ENCODE data around the gene ADAMTS2.

DNA sequence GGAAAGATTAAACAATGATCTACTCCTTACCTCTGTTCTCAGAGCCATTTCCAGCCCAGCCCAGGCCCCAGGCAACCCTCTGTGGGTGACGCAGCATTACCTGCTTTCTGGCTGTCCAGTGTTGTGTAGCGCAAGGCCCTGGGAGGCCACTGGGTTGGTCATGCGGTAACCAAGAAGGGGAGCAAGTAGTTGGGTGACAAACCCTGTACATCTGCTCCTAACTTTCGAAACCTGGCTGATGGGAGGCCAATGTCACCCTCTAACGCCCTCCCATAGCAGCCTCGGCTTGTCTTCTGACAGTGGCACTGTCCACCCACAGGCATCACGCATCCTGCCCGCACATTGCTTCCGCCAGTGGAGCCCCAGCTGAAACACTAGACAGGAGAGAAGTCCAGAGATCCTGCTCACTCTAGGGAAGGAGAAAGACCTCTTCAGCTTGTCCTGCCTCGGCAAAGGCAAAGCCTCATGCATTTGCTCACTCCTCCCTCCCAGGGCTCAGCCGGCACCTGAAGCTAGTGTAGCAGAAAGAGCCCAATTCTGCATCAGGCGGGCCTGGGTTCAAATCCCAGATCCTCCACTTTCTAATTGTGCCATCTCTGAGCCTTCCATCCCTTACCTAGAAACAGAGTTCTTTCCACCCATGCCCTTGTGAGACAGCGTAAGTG lies 94.6 kb downstream of the ADAMTS2 start:
- TF ChIP-seq, protein P1, sequence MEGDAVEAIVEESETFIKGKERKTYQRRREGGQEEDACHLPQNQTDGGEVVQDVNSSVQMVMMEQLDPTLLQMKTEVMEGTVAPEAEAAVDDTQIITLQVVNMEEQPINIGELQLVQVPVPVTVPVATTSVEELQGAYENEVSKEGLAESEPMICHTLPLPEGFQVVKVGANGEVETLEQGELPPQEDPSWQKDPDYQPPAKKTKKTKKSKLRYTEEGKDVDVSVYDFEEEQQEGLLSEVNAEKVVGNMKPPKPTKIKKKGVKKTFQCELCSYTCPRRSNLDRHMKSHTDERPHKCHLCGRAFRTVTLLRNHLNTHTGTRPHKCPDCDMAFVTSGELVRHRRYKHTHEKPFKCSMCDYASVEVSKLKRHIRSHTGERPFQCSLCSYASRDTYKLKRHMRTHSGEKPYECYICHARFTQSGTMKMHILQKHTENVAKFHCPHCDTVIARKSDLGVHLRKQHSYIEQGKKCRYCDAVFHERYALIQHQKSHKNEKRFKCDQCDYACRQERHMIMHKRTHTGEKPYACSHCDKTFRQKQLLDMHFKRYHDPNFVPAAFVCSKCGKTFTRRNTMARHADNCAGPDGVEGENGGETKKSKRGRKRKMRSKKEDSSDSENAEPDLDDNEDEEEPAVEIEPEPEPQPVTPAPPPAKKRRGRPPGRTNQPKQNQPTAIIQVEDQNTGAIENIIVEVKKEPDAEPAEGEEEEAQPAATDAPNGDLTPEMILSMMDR (conservative IDR thresholded peaks at IDR 0.05; ENCODE audit: low read depth in 2 of 2): no peak
- TF ChIP-seq CREB1 (CRISPR knock-in tag; IDR thresholded peaks at IDR 0.05; ENCODE audit: low read depth): no peak
- TF ChIP-seq, protein P2, sequence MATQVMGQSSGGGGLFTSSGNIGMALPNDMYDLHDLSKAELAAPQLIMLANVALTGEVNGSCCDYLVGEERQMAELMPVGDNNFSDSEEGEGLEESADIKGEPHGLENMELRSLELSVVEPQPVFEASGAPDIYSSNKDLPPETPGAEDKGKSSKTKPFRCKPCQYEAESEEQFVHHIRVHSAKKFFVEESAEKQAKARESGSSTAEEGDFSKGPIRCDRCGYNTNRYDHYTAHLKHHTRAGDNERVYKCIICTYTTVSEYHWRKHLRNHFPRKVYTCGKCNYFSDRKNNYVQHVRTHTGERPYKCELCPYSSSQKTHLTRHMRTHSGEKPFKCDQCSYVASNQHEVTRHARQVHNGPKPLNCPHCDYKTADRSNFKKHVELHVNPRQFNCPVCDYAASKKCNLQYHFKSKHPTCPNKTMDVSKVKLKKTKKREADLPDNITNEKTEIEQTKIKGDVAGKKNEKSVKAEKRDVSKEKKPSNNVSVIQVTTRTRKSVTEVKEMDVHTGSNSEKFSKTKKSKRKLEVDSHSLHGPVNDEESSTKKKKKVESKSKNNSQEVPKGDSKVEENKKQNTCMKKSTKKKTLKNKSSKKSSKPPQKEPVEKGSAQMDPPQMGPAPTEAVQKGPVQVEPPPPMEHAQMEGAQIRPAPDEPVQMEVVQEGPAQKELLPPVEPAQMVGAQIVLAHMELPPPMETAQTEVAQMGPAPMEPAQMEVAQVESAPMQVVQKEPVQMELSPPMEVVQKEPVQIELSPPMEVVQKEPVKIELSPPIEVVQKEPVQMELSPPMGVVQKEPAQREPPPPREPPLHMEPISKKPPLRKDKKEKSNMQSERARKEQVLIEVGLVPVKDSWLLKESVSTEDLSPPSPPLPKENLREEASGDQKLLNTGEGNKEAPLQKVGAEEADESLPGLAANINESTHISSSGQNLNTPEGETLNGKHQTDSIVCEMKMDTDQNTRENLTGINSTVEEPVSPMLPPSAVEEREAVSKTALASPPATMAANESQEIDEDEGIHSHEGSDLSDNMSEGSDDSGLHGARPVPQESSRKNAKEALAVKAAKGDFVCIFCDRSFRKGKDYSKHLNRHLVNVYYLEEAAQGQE (IDR thresholded peaks at IDR 0.05; ENCODE audit: unreplicated experiment): no peak
- no peak for TF ChIP-seq EZH2 (IDR thresholded peaks at IDR 0.05; ENCODE audit: low read depth, unreplicated experiment)
- TF ChIP-seq EZH2phosphoT487 (IDR thresholded peaks at IDR 0.05; ENCODE audit: unreplicated experiment): no peak
- TF ChIP-seq NANOG (IDR thresholded peaks at IDR 0.05; ENCODE audit: borderline replicate concordance): no peak
- no peak for TF ChIP-seq JUNB (IDR thresholded peaks at IDR 0.05; ENCODE audit: unreplicated experiment)
- TF ChIP-seq POLR2AphosphoS5 (IDR thresholded peaks at IDR 0.05; ENCODE audit: low read depth): no peak
- TF ChIP-seq ZNF331 (CRISPR knock-in tag; IDR thresholded peaks at IDR 0.05; ENCODE audit: low read depth): no peak
- TF ChIP-seq, protein P3, sequence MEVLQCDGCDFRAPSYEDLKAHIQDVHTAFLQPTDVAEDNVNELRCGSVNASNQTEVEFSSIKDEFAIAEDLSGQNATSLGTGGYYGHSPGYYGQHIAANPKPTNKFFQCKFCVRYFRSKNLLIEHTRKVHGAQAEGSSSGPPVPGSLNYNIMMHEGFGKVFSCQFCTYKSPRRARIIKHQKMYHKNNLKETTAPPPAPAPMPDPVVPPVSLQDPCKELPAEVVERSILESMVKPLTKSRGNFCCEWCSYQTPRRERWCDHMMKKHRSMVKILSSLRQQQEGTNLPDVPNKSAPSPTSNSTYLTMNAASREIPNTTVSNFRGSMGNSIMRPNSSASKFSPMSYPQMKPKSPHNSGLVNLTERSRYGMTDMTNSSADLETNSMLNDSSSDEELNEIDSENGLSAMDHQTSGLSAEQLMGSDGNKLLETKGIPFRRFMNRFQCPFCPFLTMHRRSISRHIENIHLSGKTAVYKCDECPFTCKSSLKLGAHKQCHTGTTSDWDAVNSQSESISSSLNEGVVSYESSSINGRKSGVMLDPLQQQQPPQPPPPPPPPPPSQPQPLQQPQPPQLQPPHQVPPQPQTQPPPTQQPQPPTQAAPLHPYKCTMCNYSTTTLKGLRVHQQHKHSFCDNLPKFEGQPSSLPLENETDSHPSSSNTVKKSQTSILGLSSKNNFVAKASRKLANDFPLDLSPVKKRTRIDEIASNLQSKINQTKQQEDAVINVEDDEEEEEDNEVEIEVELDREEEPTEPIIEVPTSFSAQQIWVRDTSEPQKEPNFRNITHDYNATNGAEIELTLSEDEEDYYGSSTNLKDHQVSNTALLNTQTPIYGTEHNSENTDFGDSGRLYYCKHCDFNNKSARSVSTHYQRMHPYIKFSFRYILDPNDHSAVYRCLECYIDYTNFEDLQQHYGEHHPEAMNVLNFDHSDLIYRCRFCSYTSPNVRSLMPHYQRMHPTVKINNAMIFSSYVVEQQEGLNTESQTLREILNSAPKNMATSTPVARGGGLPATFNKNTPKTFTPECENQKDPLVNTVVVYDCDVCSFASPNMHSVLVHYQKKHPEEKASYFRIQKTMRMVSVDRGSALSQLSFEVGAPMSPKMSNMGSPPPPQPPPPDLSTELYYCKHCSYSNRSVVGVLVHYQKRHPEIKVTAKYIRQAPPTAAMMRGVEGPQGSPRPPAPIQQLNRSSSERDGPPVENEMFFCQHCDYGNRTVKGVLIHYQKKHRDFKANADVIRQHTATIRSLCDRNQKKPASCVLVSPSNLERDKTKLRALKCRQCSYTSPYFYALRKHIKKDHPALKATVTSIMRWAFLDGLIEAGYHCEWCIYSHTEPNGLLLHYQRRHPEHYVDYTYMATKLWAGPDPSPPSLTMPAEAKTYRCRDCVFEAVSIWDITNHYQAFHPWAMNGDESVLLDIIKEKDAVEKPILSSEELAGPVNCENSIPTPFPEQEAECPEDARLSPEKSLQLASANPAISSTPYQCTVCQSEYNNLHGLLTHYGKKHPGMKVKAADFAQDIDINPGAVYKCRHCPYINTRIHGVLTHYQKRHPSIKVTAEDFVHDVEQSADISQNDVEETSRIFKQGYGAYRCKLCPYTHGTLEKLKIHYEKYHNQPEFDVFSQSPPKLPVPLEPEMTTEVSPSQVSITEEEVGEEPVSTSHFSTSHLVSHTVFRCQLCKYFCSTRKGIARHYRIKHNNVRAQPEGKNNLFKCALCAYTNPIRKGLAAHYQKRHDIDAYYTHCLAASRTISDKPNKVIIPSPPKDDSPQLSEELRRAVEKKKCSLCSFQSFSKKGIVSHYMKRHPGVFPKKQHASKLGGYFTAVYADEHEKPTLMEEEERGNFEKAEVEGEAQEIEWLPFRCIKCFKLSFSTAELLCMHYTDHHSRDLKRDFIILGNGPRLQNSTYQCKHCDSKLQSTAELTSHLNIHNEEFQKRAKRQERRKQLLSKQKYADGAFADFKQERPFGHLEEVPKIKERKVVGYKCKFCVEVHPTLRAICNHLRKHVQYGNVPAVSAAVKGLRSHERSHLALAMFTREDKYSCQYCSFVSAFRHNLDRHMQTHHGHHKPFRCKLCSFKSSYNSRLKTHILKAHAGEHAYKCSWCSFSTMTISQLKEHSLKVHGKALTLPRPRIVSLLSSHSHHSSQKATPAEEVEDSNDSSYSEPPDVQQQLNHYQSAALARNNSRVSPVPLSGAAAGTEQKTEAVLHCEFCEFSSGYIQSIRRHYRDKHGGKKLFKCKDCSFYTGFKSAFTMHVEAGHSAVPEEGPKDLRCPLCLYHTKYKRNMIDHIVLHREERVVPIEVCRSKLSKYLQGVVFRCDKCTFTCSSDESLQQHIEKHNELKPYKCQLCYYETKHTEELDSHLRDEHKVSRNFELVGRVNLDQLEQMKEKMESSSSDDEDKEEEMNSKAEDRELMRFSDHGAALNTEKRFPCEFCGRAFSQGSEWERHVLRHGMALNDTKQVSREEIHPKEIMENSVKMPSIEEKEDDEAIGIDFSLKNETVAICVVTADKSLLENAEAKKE (CRISPR knock-in tag; IDR thresholded peaks at IDR 0.05): no peak

All from GM23338 (cell line).